Measurements from ENCODE around the gene PLXDC1. TPM values are rescaled to one million over a fixed set of nuclear protein-coding genes. Genes with fewer than 3 reads are reported as not detected.

The PLXDC1 gene
- total RNA-seq, 1 experiment from 2014 or later = 2.0 TPM

DNA sequence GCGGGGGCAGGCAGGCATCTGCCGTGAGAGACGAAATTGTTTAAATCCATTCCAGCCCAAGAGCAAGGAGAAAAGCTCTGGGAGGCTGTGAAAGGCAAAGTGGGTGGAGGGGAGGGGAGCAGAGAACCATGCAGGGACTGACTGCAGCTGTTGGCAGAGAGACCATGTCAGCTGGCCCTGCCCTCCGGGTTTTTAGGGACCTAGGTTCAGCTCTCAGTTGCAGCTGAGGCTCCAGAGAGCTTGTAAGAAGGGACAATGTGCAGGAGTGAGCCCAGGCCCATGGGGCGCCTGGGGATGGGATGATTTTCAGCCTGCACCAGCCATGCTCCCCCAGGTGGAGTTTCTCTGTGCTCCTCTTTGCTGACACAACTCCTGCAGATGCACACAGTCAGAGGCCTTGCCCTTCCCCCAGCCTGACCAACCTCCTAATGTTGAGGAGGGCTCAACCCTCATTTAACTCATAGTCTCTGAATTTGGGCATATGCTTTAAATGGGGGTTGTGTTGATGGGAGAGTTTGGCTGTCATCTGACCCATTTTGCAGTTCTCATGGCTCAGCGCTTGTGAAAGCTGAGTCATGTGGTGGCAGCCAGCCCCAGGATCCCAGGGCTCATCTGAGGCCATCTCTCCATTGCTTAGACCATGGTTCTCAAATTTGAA, 70.9 kb downstream of the PLXDC1 start:
- Mint-ChIP-seq H3K27me3 (ENCODE audit: low read depth) (peaks cover 4% of the 10 kb centered on the region; the same call in 1 of the 2 replicates), H3K9me3 (no peaks in the 10 kb centered on the region), H3K4me1 (peaks cover 17 to 24% of the 10 kb centered on the region in 2 experiments), H3K36me3 (ENCODE audit: insufficient read depth in 1 of 3, low read depth in 3 of 3) (no peaks in the 10 kb centered on the region), H3K4me3 (peak overlapping the region in 1 of 2 experiments; percentile 40; a peak in 2 of 5 replicates), H3K27ac (peak overlapping the region in 2 of 3 experiments; percentile 72 to 77; a peak in 3 of 7 replicates)
- Histone ChIP-seq H3K27me3 (ENCODE audit: insufficient read depth, low read length) (no peaks in the 10 kb centered on the region), H3K79me2 (ENCODE audit: insufficient read depth, low read length) (no peaks in the 10 kb centered on the region), H3K9ac (ENCODE audit: extremely low read depth, insufficient read length, low read length) (no peak overlapping the region), H2BK5ac (ENCODE audit: insufficient read length, low read length) (no peak overlapping the region), H3K4me1 (ENCODE audit: insufficient read depth, low read length) (no peaks in the 10 kb centered on the region), H3K79me1 (ENCODE audit: insufficient read depth, low read depth, low read length, poor library complexity, severe bottlenecking) (no peaks in the 10 kb centered on the region), H4K20me1 (ENCODE audit: control insufficient read depth, insufficient read depth, insufficient read length) (no peaks in the 10 kb centered on the region), H4K5ac (ENCODE audit: insufficient read length, low read depth, low read length) (no peak overlapping the region), H3K23ac (ENCODE audit: insufficient read length, low read depth, low read length) (no peak overlapping the region), H2AK5ac (ENCODE audit: insufficient read length, low read length) (no peak overlapping the region), H2BK120ac (ENCODE audit: low read depth, low read length, poor library complexity, severe bottlenecking) (no peak overlapping the region), H3K4me2 (ENCODE audit: insufficient read depth, insufficient read length, low read length) (no peak overlapping the region), H3K18ac (ENCODE audit: insufficient read length, low read depth, low read length) (no peak overlapping the region), H2BK20ac (ENCODE audit: low read depth, low read length, poor library complexity, severe bottlenecking) (no peak overlapping the region), H2AFZ (ENCODE audit: low read length) (no peak overlapping the region), H3T11ph (ENCODE audit: low read length) (no peak overlapping the region), H2BK12ac (ENCODE audit: insufficient read length, low read depth, low read length) (no peak overlapping the region), H3K14ac (ENCODE audit: insufficient read depth, low read length) (no peak overlapping the region), H2BK15ac (ENCODE audit: low read depth, low read length) (no peak overlapping the region), H3K27ac (ENCODE audit: insufficient read length, low read depth, low read length) (no peak overlapping the region), H3K4ac (ENCODE audit: low read depth, low read length) (no peak overlapping the region), H3K56ac (ENCODE audit: insufficient read length, low read depth, low read length) (no peak overlapping the region), H4K8ac (replicated peaks; ENCODE audit: insufficient read length, low read depth, low read length) (no peak overlapping the region), H4K91ac (ENCODE audit: insufficient read length, low read depth, low read length) (no peak overlapping the region), H3K23me2 (ENCODE audit: insufficient read length, low read depth, low read length, poor library complexity, severe bottlenecking) (no peaks in the 10 kb centered on the region), H3K9me3 (ENCODE audit: control insufficient read depth, low read depth, low read length) (no peaks in the 10 kb centered on the region)
- WGBS (ENCODE audit: extremely low coverage, insufficient read length, low lambda C conversion rate) = no CpG with 5 or more reads among the region's 6 CpGs
- TF ChIP-seq, protein P1, sequence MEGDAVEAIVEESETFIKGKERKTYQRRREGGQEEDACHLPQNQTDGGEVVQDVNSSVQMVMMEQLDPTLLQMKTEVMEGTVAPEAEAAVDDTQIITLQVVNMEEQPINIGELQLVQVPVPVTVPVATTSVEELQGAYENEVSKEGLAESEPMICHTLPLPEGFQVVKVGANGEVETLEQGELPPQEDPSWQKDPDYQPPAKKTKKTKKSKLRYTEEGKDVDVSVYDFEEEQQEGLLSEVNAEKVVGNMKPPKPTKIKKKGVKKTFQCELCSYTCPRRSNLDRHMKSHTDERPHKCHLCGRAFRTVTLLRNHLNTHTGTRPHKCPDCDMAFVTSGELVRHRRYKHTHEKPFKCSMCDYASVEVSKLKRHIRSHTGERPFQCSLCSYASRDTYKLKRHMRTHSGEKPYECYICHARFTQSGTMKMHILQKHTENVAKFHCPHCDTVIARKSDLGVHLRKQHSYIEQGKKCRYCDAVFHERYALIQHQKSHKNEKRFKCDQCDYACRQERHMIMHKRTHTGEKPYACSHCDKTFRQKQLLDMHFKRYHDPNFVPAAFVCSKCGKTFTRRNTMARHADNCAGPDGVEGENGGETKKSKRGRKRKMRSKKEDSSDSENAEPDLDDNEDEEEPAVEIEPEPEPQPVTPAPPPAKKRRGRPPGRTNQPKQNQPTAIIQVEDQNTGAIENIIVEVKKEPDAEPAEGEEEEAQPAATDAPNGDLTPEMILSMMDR (conservative IDR thresholded peaks at IDR 0.05) = no peak
- no peak for DNase-seq
